ENCODE data around the gene SMAD6.

- TF ChIP-seq POLR2A (IDR thresholded peaks at IDR 0.05) (no peak), CTCF (IDR thresholded peaks at IDR 0.05) (peak in 3 of 6 experiments; percentile 7 to 21 (median 14))
These were observed 4.2 kb downstream of the SMAD6 start for GRCh38 chr15:66706225-66706732.
